Mesenchymal stem cell (in vitro differentiated cells and primary cell): ENCODE results near the gene ITGB8. TPM values are rescaled to one million over a fixed set of nuclear protein-coding genes. Genes with fewer than 3 reads are reported as not detected.

Experiments
- small RNA-seq: library from polyadenylated mRNA; stranded (forward); fragments of <200 nt; extraction: miRNeasy Mini kit (QIAGEN cat#:217004); gene quantifications from one replicate; pipeline ENCODE3, GENCODE V24; 2013; ENCODE audit warnings: low read depth

The ITGB8 gene

Small RNA genes lying within 50 kb of the gene (small RNA-seq; reads per million reads assigned to genes)
- not detected for gene RF00275
